NCI-H1694 (cell line): ENCODE results near the gene ZNF708.
"Not testable (repeated sequence)": the region's sequence is repeated elsewhere in the genome, so short reads cannot be mapped to it uniquely, and the experiment has no call there.

ENCODE experiments used
- DNase-seq: peaks from one replicate; lab custom pipeline; 2025; lab: John Stamatoyannopoulos, UW

ZNF708 gene

DNA sequence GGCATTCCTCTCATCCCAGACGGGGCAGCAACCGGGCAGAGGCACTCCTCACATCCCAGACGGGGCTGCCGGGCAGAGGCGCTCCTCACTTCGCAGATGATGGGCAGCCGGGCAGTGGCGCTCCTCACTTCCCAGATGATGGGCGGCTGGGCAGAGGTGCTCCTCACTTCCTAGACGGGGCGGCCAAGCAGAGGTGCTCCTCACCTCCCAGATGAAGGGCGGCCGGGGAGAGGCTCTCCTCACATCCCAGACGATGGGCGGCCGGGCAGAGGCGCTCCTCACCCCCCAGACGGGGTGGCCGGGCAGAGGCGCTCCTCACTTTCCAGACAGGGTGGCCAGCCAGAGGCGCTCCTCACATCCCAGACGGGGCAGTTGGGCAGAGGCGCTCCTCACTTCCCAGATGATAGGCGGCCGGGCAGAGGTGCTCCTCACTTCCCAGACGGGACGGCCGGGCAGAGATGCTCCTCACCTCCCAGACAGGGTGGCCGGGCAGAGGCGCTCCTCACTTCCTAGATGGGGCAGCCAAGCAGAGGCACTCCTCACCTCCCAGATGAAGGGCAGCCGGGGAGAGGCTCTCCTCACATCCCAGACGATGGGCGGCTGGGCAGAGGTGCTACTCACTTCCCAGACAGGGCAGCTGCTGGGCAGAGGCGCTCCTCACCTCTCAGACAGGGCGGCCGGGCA, 68.9 kb downstream of the ZNF708 start:
- DNase-seq = no peak

GRCh38 chr19:21259421-21260124, 69.6 kb downstream of the ZNF708 start:
- not testable (repeated sequence) for DNase-seq

- DNase-seq = no peak
Observed at GRCh38 chr19:21256722-21257121, 72.5 kb downstream of the ZNF708 start.
